Right lobe of liver (tissue), 4 donors: Measurements from ENCODE around the gene EIF4G3.

Source experiments
- POLR2A ChIP-seq: fragments of 450-650 bp; IDR thresholded peaks from one replicate; pipeline ENCODE4 v1.6.1; 2017; ENCODE audit warnings: antibody characterized with exemption, mild to moderate bottlenecking
- TF ChIP-seq, protein P1 (sequence below), 4 donors: fragments of 200-600 bp in 3 of 4; fragments of 450-650 bp in 1 of 4; IDR thresholded peaks; one replicate each; pipeline versions ENCODE4 v1.5.1 to v1.8.0; 2016 to 2022; ENCODE audit warnings: antibody characterized with exemption in 4 of 4, mild to moderate bottlenecking in 2 of 4
- donor health status: DM: no; HTN: no; CAD: no.
- donor health status: DM: no; HTN: no; CAD: no.
- donor health status: DM: no; HTN: yes; CAD: no.

DNA sequence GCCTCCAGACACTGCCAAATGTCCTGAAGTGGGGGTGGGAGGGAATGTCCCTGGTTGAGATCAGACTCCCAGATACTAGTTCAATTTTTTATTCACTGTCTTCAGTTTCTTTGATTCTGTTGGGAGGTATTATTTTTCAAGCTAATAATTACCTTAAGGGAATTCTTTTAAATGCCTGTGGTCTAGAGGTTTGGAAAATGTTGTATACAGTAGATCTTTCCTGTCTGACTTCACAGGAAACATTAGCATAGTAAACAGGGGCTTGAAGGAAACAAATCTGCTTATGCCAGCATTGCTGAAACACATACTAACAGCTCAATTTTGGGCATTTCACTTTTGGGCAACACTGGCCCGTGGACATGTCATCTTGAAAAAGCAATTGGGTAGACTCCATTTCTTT is 305.3 kb downstream of the EIF4G3 start:
- TF ChIP-seq, protein P1, sequence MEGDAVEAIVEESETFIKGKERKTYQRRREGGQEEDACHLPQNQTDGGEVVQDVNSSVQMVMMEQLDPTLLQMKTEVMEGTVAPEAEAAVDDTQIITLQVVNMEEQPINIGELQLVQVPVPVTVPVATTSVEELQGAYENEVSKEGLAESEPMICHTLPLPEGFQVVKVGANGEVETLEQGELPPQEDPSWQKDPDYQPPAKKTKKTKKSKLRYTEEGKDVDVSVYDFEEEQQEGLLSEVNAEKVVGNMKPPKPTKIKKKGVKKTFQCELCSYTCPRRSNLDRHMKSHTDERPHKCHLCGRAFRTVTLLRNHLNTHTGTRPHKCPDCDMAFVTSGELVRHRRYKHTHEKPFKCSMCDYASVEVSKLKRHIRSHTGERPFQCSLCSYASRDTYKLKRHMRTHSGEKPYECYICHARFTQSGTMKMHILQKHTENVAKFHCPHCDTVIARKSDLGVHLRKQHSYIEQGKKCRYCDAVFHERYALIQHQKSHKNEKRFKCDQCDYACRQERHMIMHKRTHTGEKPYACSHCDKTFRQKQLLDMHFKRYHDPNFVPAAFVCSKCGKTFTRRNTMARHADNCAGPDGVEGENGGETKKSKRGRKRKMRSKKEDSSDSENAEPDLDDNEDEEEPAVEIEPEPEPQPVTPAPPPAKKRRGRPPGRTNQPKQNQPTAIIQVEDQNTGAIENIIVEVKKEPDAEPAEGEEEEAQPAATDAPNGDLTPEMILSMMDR (IDR thresholded peaks at IDR 0.05) = no peak
- no peak for TF ChIP-seq POLR2A
